Endometrium (tissue), 2 donors: ENCODE results near the gene NCKAP5.

Experiments
- FAIRE-seq: peaks from 2 replicates; lab custom pipeline; 2012; peaks lifted over from hg19 to GRCh38; lab: Jason Lieb, UNC
- donor health status: control.
- donor health status: control.

The NCKAP5 gene

GRCh38 chr2:133078667-133079411 is 489.4 kb downstream of the NCKAP5 start:
- FAIRE-seq: no peak

DNA sequence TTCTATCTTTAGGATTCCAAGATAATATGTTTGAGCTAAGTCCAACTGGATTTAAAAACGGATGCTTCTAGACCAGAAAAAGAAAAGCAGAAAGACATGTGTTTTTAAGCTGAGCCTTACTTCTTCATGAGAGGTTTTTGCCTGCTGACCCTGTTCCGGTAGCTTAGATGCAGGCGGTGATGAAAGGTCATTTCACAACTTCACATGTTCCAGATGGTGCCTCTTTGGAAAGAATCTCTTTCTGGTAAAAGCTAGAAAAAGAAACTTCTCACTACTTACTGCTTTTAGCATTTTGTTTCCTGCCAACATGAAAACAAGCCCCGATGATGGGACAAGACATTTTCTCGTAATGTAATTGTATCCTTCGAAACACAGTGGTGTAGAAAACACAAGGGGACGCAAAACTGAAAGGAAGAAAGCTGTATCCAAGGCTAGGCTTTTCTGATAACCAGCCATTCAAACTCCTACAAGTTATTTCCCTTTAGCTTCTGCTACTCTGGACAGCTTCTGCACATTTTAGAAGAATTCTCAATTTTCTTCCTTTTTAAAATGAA is 490.9 kb downstream of the NCKAP5 start:
- no peak for FAIRE-seq

DNA sequence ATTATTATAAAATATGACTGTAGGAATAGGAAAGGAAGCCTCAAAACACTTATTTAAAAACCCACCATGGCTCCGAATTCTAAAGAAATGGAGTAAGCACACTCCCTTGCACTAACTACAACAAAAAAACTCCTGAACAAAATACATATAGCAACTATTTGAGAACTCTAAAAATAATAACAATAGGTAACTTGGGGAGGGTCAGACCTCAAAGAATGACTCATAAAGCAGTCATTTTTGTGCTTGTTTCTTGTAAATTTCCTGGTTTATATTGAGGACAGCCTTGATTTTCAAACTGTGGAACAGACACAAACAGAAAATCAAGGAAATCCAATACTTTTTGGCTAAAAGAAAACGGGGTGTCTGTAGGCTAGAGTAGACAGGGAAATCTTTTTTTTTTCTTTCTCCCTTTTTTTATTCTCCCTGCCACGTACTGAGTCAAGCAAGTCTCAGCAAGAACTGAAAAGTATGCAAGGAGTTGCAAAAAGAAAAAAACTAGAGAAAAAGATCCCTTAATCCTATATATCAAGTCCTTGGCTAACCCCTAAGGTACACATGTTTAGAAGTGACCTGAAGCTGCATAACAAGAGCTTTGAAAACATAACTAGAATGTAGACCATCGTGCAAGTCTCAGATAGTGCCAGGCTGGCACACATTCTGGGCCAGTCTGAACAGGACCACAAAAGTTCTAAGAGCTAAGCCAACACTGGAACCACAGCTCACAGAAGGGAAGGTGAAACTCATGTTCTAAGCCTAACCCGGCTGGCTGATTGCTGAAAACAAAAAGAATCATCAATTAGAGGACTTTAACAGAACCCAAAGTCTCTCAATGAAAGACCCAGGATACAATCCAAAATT is 495.2 kb downstream of the NCKAP5 start:
- FAIRE-seq: no peak

GRCh38 chr2:133063775-133064174 is 504.5 kb downstream of the NCKAP5 start:
- FAIRE-seq: no peak

DNA sequence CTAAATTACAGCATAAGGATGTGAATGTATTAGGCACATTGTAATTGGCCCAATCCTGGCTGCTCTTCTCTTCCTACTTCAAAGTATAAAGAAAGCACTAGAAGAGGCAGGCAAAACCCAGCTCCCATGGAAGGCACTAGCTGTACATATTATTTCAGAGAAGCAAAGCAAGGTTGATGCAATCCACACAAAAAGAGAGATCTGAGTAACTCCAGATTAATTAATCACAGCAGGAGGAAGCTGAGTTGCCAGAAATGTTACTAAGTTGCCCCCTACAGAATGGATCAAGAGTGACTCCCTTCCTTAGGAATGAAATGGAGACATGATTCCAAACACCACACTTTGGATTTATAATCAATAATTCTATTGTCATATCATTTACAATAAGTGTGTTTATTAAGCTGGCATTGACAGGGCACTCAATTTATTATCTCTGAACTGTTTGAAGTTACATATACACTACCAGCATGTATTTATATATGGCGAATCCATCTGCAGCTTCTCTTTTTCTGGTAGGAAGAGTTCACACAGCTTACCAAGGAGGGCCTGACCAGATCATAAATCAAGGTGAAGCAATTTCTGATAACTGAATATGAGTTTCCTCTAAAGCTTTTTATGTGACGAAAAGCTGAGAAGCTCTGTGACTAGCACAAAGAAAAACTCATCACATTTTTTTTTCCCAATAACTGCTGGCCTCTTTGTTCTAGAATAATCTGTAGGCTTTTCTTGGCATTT is 505.2 kb downstream of the NCKAP5 start:
- no peak for FAIRE-seq

DNA sequence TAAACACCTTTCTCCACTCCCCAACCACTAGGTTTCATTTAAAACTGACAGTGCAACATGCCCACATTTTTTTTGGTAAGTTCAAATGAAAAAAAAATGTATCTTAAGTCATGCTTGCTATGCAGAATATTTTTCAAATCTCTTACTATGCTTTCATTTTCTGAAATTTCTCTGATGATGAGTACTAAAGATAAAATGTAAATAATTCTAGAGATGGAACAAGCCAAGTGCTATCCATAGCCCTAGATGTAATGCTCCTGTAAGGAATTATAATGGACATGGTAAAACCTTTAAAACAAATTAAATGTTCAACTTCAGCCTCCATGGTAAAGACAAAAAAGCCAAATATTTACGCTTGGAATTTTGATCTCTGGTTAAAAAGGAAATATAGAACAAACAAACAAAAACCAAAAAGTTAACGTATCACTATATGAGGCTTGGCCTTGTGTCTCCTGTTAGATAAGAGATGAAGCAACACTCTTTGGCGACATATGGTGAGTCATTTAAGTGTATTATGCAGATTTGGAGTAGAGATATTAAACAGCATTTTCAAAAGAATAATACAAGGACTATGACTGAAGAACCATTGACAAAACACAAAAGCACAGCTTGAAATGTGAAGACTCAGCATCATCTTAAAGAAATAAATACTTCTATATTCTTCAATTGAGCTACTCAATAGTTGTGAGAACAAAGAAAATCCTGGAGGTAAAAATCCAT is 506.2 kb downstream of the NCKAP5 start:
- FAIRE-seq: no peak

- FAIRE-seq: no peak
Measured at GRCh38 chr2:133054297-133054696, 514.0 kb downstream of the NCKAP5 start.

DNA sequence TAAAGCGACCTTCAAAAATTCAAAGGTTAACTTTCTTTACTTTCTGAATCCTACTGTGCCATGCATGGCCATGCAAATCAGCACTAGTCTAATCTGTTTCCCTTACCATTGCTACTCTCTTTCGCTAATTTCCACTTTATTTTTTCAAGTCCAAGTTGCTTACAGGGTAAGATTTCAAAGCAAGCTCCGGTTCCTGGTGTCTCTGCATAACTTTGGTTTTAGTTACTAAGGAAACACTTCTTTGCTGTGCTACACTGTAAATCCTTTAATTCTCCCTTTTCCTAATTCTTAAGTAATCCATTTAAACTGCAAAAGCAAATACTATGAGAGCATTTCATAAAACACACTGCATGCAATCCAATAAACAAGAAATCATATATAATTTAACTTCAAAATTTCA is 514.7 kb downstream of the NCKAP5 start:
- FAIRE-seq: no peak

GRCh38 chr2:133045787-133046186 is 522.5 kb downstream of the NCKAP5 start:
- FAIRE-seq: no peak

- FAIRE-seq: no peak
Measured at GRCh38 chr2:133044556-133044955, 523.7 kb downstream of the NCKAP5 start.

- FAIRE-seq: no peak
Measured at GRCh38 chr2:133040170-133040569, 528.1 kb downstream of the NCKAP5 start.

- no peak for FAIRE-seq
Measured at GRCh38 chr2:133039531-133039930, 528.7 kb downstream of the NCKAP5 start.

DNA sequence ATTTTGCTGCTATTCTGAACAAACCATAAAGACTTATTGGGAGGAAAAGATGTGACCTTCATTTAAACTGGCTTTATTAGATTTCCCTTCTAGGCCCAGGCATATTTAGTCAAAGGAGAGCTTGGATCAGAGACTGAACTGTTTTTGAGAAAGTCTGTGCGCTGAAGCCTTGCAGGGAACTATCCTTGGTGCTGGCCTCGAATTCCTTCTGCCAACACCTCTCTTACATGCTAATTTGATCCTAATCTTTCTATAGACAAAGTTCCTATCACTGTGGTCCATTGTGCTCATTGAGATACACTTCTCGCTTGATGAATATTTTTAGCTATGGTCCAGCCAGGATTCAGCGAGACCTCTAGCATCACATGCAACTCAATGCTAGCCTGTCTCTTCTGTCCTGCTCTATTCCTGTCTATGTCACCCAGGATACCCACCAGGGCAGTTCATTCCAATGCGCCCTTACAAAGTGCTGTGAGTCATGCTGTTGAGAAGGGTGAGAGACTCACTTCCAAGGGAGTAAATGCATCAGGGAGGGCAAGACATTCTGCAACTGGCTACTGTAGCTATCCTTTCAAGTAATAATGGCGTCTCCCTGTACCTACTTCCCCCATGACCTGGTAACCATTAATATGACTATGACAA is 541.6 kb downstream of the NCKAP5 start:
- FAIRE-seq: no peak

GRCh38 chr2:133025004-133025403 is 543.3 kb downstream of the NCKAP5 start:
- no peak for FAIRE-seq

DNA sequence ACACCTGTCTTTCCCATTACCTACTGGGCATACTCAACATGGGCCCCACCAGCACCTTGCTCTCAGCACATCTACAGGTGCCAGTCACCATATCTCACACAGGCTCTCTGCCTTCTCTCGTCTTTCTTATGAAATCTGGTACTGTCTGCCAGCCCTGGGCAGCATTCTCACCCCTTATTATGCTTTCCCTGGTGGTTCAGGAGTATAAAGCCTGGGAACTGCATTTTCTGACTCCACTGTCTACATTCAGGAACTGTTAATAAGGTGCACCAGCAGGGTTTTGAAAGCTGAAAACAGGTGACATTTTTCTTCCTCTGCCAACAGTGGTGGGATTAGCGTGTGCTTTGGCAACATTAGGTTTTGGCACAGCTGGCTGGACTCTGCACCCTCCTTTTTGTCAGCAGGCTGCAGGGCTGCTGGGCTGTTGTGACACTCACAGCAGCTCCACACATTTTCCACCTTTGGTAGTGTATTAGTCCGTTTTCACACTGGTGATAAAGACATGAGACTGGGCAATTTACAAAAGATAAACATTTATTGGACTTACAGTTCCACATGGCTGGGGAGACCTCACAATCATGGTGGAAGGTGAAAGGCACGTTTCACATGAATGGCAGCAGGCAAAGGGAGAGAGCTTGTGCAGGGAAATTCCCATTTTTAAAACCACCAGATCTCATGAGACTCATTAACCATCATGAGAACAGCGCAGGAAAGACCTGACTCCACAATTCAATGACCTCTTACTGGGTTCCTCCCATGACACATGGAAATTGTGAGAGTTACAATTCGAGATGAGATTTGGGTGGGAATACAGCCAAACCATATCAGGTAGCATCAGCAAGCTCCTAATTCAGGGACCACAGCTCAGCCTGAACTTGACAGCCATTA is 555.2 kb downstream of the NCKAP5 start:
- FAIRE-seq: no peak

GRCh38 chr2:133004623-133005022 is 563.6 kb downstream of the NCKAP5 start:
- FAIRE-seq: no peak

GRCh38 chr2:132999421-132999820 is 568.8 kb downstream of the NCKAP5 start:
- no peak for FAIRE-seq

- FAIRE-seq: no peak
Measured at GRCh38 chr2:132998221-132998620, 570.0 kb downstream of the NCKAP5 start.

GRCh38 chr2:132991471-132992045 is 576.7 kb downstream of the NCKAP5 start:
- no peak for FAIRE-seq

GRCh38 chr2:132984731-132985130 is 583.5 kb downstream of the NCKAP5 start:
- FAIRE-seq: no peak
